ENCODE measurements around the gene EXOC6. TPM values are rescaled to one million over a fixed set of nuclear protein-coding genes. Genes with fewer than 3 reads are reported as not detected.

EXOC6 gene
- total and polyA plus RNA-seq, 9 donors, result 6.2 to 12.8 (median 9.7) TPM

GRCh38 chr10:93088466-93088865 lies 240.1 kb downstream of the EXOC6 start:
- no peak overlapping the region for H3K27ac ChIP-seq
- no peaks in the 10 kb centered on the region for H3K27me3 ChIP-seq
- H3K36me3 ChIP-seq, result no peaks in the 10 kb centered on the region
- DNase-seq, result no peak
- 54 to 64% (median 61%) methylated on average over 4 of the region's 4 CpGs for WGBS, 3 donors
- intact Hi-C loops (cut with DNase I), result loop anchor here in 2 of 4 donors (10.0 kb wide), 2 partner anchors 196 to 266 kb away; no protein-coding TSS in a partner anchor
- H3K4me3 ChIP-seq, result no peak overlapping the region
- TF ChIP-seq POLR2A (IDR thresholded peaks at IDR 0.05) (no peak), EP300 (IDR thresholded peaks at IDR 0.05) (no peak), CTCF (IDR thresholded peaks at IDR 0.05) (no peak)
- H3K9me3 ChIP-seq, result no peaks in the 10 kb centered on the region
- no peaks in the 10 kb centered on the region for H3K4me1 ChIP-seq (ENCODE audit: insufficient read depth)

- intact Hi-C loops (cut with DNase I), result no loop called here
- H3K27ac ChIP-seq, result no peak overlapping the region
- no peaks in the 10 kb centered on the region for H3K36me3 ChIP-seq
- no peaks in the 10 kb centered on the region for H3K4me1 ChIP-seq (ENCODE audit: insufficient read depth)
- DNase-seq, result no peak
- H3K9me3 ChIP-seq, result no peaks in the 10 kb centered on the region
- TF ChIP-seq CTCF (IDR thresholded peaks at IDR 0.05) (no peak), POLR2A (IDR thresholded peaks at IDR 0.05) (no peak), EP300 (IDR thresholded peaks at IDR 0.05) (no peak)
- no peak overlapping the region for H3K4me3 ChIP-seq
- H3K27me3 ChIP-seq, result no peaks in the 10 kb centered on the region
- 83 to 88% (median 87%) methylated on average over 2 of the region's 2 CpGs for WGBS, 3 donors
Observed at GRCh38 chr10:93090619-93091018, 242.3 kb downstream of the EXOC6 start.

- intact Hi-C loops (cut with DNase I), result no loop called here
- H3K27ac ChIP-seq, result no peak overlapping the region
Observed at GRCh38 chr10:93091960-93092359, 243.6 kb downstream of the EXOC6 start.

GRCh38 chr10:93095225-93095624 lies 246.9 kb downstream of the EXOC6 start:
- intact Hi-C loops (cut with DNase I), result no loop called here
- H3K4me3 ChIP-seq, result no peak overlapping the region
- no peaks in the 10 kb centered on the region for H3K27me3 ChIP-seq
- H3K4me1 ChIP-seq (ENCODE audit: insufficient read depth), result no peaks in the 10 kb centered on the region
- 53 to 82% (median 57%) methylated on average over 1 of the region's 1 CpG for WGBS, 3 donors
- H3K27ac ChIP-seq, result no peak overlapping the region
- TF ChIP-seq EP300 (IDR thresholded peaks at IDR 0.05) (no peak), POLR2A (IDR thresholded peaks at IDR 0.05) (no peak), CTCF (IDR thresholded peaks at IDR 0.05) (no peak)
- DNase-seq, result no peak
- H3K36me3 ChIP-seq, result no peaks in the 10 kb centered on the region
- no peaks in the 10 kb centered on the region for H3K9me3 ChIP-seq

More at GRCh38 chr10:93091960-93092359, 243.6 kb downstream of the EXOC6 start:
- no peak overlapping the region for H3K4me3 ChIP-seq
- H3K9me3 ChIP-seq, result no peaks in the 10 kb centered on the region
- H3K36me3 ChIP-seq, result no peaks in the 10 kb centered on the region
- WGBS, 3 donors, result 94 to 96% (median 96%) methylated on average over 3 of the region's 3 CpGs
- DNase-seq, result no peak
- TF ChIP-seq EP300 (IDR thresholded peaks at IDR 0.05) (no peak), CTCF (IDR thresholded peaks at IDR 0.05) (no peak), POLR2A (IDR thresholded peaks at IDR 0.05) (no peak)
- H3K27me3 ChIP-seq, result no peaks in the 10 kb centered on the region
- no peaks in the 10 kb centered on the region for H3K4me1 ChIP-seq (ENCODE audit: insufficient read depth)
